ENCODE data around the gene THPO.
A peak's percentile ranks its signal among the peaks of the same experiment; 100 is the strongest.

THPO gene

GRCh38 chr3:184361932-184362667 lies 15.9 kb downstream of the THPO start:
- DNase-seq, result peak; percentile 77

GRCh38 chr3:184361532-184361931 lies 16.5 kb downstream of the THPO start, which contains the start of the genes CLCN2 and POLR2H:
TSS of gene CLCN2 (minus strand) at chr3:184361605. CDS start at chr3:184361479, 126 bp downstream.
TSS of gene POLR2H (plus strand) at chr3:184361710. CDS start at chr3:184363493, 1,783 bp downstream.
- DNase-seq, result peak; percentile 60

- no peak for DNase-seq
Observed at GRCh38 chr3:184360929-184361531, 17.0 kb downstream of the THPO start.

- DNase-seq, result no peak
Observed at GRCh38 chr3:184360070-184360928, 17.7 kb downstream of the THPO start.

GRCh38 chr3:184359610-184360009 lies 18.4 kb downstream of the THPO start:
- DNase-seq, result no peak

- no peak for DNase-seq
Observed at GRCh38 chr3:184358921-184359350, 19.1 kb downstream of the THPO start.

- DNase-seq, result no peak
Observed at GRCh38 chr3:184358124-184358767, 19.8 kb downstream of the THPO start.

GRCh38 chr3:184357248-184358123 lies 20.5 kb downstream of the THPO start:
- DNase-seq, result no peak

GRCh38 chr3:184355261-184356040 lies 22.6 kb downstream of the THPO start:
- DNase-seq, result peak; percentile 42

- no peak for DNase-seq
Observed at GRCh38 chr3:184354754-184355153, 23.3 kb downstream of the THPO start.

GRCh38 chr3:184354121-184354728 lies 23.8 kb downstream of the THPO start:
- DNase-seq, result no peak

- no peak for DNase-seq
Observed at GRCh38 chr3:184353546-184353941, 24.5 kb downstream of the THPO start.

GRCh38 chr3:184352897-184353545 lies 25.0 kb downstream of the THPO start:
- no peak for DNase-seq

- DNase-seq, result no peak
Observed at GRCh38 chr3:184352149-184352785, 25.7 kb downstream of the THPO start.

GRCh38 chr3:184351511-184352148 lies 26.4 kb downstream of the THPO start:
- no peak for DNase-seq

GRCh38 chr3:184350618-184351017 lies 27.4 kb downstream of the THPO start:
- no peak for DNase-seq

- no peak for DNase-seq
Observed at GRCh38 chr3:184349563-184350470, 28.2 kb downstream of the THPO start.

GRCh38 chr3:184348057-184348382 lies 30.0 kb downstream of the THPO start:
- DNase-seq, result no peak

Data from EL (cell line).